ENCODE results near the gene IL23R.

GRCh38 chr1:67140460-67140859, 25.8 kb upstream of the IL23R start:
- no peak for TF ChIP-seq EZH2 (IDR thresholded peaks at IDR 0.05; ENCODE audit: insufficient read depth, low read length)
- TF ChIP-seq, protein P1, sequence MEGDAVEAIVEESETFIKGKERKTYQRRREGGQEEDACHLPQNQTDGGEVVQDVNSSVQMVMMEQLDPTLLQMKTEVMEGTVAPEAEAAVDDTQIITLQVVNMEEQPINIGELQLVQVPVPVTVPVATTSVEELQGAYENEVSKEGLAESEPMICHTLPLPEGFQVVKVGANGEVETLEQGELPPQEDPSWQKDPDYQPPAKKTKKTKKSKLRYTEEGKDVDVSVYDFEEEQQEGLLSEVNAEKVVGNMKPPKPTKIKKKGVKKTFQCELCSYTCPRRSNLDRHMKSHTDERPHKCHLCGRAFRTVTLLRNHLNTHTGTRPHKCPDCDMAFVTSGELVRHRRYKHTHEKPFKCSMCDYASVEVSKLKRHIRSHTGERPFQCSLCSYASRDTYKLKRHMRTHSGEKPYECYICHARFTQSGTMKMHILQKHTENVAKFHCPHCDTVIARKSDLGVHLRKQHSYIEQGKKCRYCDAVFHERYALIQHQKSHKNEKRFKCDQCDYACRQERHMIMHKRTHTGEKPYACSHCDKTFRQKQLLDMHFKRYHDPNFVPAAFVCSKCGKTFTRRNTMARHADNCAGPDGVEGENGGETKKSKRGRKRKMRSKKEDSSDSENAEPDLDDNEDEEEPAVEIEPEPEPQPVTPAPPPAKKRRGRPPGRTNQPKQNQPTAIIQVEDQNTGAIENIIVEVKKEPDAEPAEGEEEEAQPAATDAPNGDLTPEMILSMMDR (IDR thresholded peaks at IDR 0.05; ENCODE audit: insufficient read depth, low read depth, low read length) = no peak
